HL-60 (cell line): Measurements from ENCODE around the gene TOP3B.

Source experiments
- DNase-seq, 2 experiments: peaks; one replicate each; pipeline ENCODE4 v3.0.0-alpha.2; 2010 to 2020; ENCODE audit warnings: low read depth in 1 of 2, low spot score in 1 of 2
- H3K27ac ChIP-seq: fragments of 250-450 bp; sonication (Bioruptor Pico); replicated peaks from 2 replicates; pipeline ENCODE4 v1.5.1; 2020; ENCODE audit warnings: mild to moderate bottlenecking, moderate library complexity
- H3K27me3 ChIP-seq: fragments of 250-450 bp; sonication (Bioruptor Pico); 2 replicates; pipeline ENCODE4 v1.5.1; 2021; ENCODE audit warnings: mild to moderate bottlenecking, moderate library complexity; ENCODE audit not compliant: insufficient read depth, poor library complexity, severe bottlenecking
- H3K4me3 ChIP-seq: replicated peaks from 2 replicates; pipeline ENCODE4 v1.5.1; 2011; ENCODE audit warnings: mild to moderate bottlenecking, control low read depth, low read length; ENCODE audit not compliant: insufficient read depth
- CTCF ChIP-seq: IDR thresholded peaks from one replicate; pipeline ENCODE4 v1.5.1; 2011; ENCODE audit warnings: low read length, control low read depth, inconsistent platforms; ENCODE audit not compliant: insufficient read depth
- GABPA ChIP-seq: IDR thresholded peaks from 2 replicates; pipeline ENCODE4 v1.6.1; 2012; ENCODE audit warnings: low read depth
- POLR2AphosphoS5 ChIP-seq: IDR thresholded peaks from 2 replicates; pipeline ENCODE4 v1.6.1; 2012; ENCODE audit warnings: low read depth
- REST ChIP-seq: IDR thresholded peaks from 2 replicates; pipeline ENCODE4 v1.6.1; 2012; ENCODE audit warnings: low read depth; ENCODE audit not compliant: insufficient replicate concordance
- SPI1 ChIP-seq: IDR thresholded peaks from 2 replicates; pipeline ENCODE4 v1.6.1; 2012; ENCODE audit warnings: low read depth, mild to moderate bottlenecking, borderline replicate concordance

The TOP3B gene

GRCh38 chr22:21995660-21996059, 13.1 kb upstream of the TOP3B start:
- TF ChIP-seq CTCF (no peak), POLR2AphosphoS5 (no peak), REST (no peak), SPI1 (no peak), GABPA (no peak)
- Histone ChIP-seq H3K27me3 (no peaks in the 10 kb centered on the region), H3K27ac (no peak overlapping the region), H3K4me3 (no peak overlapping the region)
- no peak for DNase-seq

- H3K4me3 ChIP-seq, result no peak overlapping the region
- DNase-seq, result no peak
- no peaks in the 10 kb centered on the region for H3K27me3 ChIP-seq
- TF ChIP-seq REST (no peak), POLR2AphosphoS5 (no peak), GABPA (no peak), SPI1 (no peak), CTCF (no peak)
- no peak overlapping the region for H3K27ac ChIP-seq
These were observed 12.4 kb upstream of the TOP3B start for GRCh38 chr22:21994881-21995444.

GRCh38 chr22:21992593-21993237, 10.1 kb upstream of the TOP3B start:
- Histone ChIP-seq H3K4me3 (no peak overlapping the region), H3K27ac (no peak overlapping the region), H3K27me3 (no peaks in the 10 kb centered on the region)
- DNase-seq, result no peak
- TF ChIP-seq SPI1 (no peak), GABPA (no peak), CTCF (no peak), REST (no peak), POLR2AphosphoS5 (no peak)
